Adrenal gland (tissue), 5 donors: ENCODE data around the gene CNTNAP2.

Source experiments
- CTCF ChIP-seq, 6 experiments: fragments of 450-650 bp in 4 of 6; fragments of 200-600 bp in 2 of 6; sonication (generic) in 1 of 6; IDR thresholded peaks; 1 replicate in 5 of 6; 2 replicates in 1 of 6; pipeline versions ENCODE4 v1.5.1 to v1.8.0; 2016 to 2021; ENCODE audit warnings: antibody characterized with exemption in 6 of 6, mild to moderate bottlenecking in 2 of 6, moderate library complexity in 1 of 6
- POLR2A ChIP-seq, 2 donors: fragments of 450-650 bp; IDR thresholded peaks; one replicate each; pipeline ENCODE4 v1.6.1; 2017; ENCODE audit warnings: antibody characterized with exemption in 2 of 2, mild to moderate bottlenecking in 2 of 2, moderate library complexity in 1 of 2
- donor health status: DM: no; HTN: no; CAD: no.

- TF ChIP-seq CTCF (IDR thresholded peaks at IDR 0.05) (no peak), POLR2A (IDR thresholded peaks at IDR 0.05) (no peak)
Observed at GRCh38 chr7:147896121-147896520, 1779.5 kb downstream of the CNTNAP2 start.
